ENCODE results near the gene ATAT1. TPM values are rescaled to one million over a fixed set of nuclear protein-coding genes. Genes with fewer than 3 reads are reported as not detected.

ATAT1 gene
- total and polyA plus RNA-seq, 9 of the 15 experiments (the other 6 are each of a cell fraction or from before 2014, with no cell fraction given), result 0.65 to 5.8 (median 1.6) TPM

- TF ChIP-seq USF2 (CRISPR knock-in tag; IDR thresholded peaks at IDR 0.05) (peak; percentile 17), POLR3A (IDR thresholded peaks at IDR 0.05; ENCODE audit: borderline replicate concordance, extremely low read depth, insufficient read depth, insufficient read length) (no peak), TSHZ1 (CRISPR knock-in tag; IDR thresholded peaks at IDR 0.05) (no peak), MLLT1 (IDR thresholded peaks at IDR 0.05) (peak; percentile 99), YBX1 (IDR thresholded peaks at IDR 0.05) (no peak), CBX1 (IDR thresholded peaks at IDR 0.05; ENCODE audit: low read depth) (peak; percentile 85), CREM (IDR thresholded peaks at IDR 0.05; ENCODE audit: low read depth) (peak; percentile 98), MCM2 (IDR thresholded peaks at IDR 0.05; ENCODE audit: low read depth) (no peak), ZNF830 (CRISPR knock-in tag; IDR thresholded peaks at IDR 0.05) (peak; percentile 98), TAF7 (tag; IDR thresholded peaks at IDR 0.05) (peak; percentile 100), ELF4 (CRISPR knock-in tag; IDR thresholded peaks at IDR 0.05) (peak; percentile 91), U2AF2 (optimal IDR thresholded peaks at IDR 0.05; ENCODE audit: low read depth, low read length) (no peak), HLTF (IDR thresholded peaks at IDR 0.05) (0 out of 2 replicates have a peak, but pooled peaks have one; percentile 60), SP1 (CRISPR knock-in tag; IDR thresholded peaks at IDR 0.05) (peak; percentile 94), KLF13 (tag; IDR thresholded peaks at IDR 0.05; ENCODE audit: borderline replicate concordance, low read depth) (peak; percentile 92), MTA2 (IDR thresholded peaks at IDR 0.05; ENCODE audit: low read depth) (0 out of 2 replicates have a peak, but pooled peaks have one; percentile 8), MYC (IDR thresholded peaks at IDR 0.05; ENCODE audit: low read depth, low read length) (peak; percentile 91), MYC (CRISPR knock-in tag; IDR thresholded peaks at IDR 0.05; ENCODE audit: borderline replicate concordance, low read depth) (peak; percentile 97), HNRNPH1 (optimal IDR thresholded peaks at IDR 0.05; ENCODE audit: low read depth, low read length) (no peak)
Observed at GRCh38 chr6:30616811-30617564, 9.7 kb upstream of the ATAT1 start, which contains the start of gene PPP1R10 (continued).

All from K562 (cell line).